IMR-90 (cell line): ENCODE measurements around the gene MRPL17.

Experiments
- BHLHE40 ChIP-seq: fragments of 150-350 bp; IDR thresholded peaks from 2 replicates; pipeline ENCODE4 v1.6.1; 2016; ENCODE audit warnings: mild to moderate bottlenecking, low read depth, low read length
- CEBPB ChIP-seq: IDR thresholded peaks from 2 replicates; pipeline ENCODE4 v1.6.1; 2012; ENCODE audit warnings: low read depth, low read length, improper control_type of control experiment
- CHD1 ChIP-seq: IDR thresholded peaks from 2 replicates; pipeline ENCODE4 v1.6.1; 2012; ENCODE audit warnings: low read depth, low read length, improper control_type of control experiment
- CTCF ChIP-seq: conservative IDR thresholded peaks from 2 replicates; pipeline ENCODE4 v1.5.1; 2012; ENCODE audit warnings: mild to moderate bottlenecking, low read depth, low read length, improper control_type of control experiment
- FOS ChIP-seq: fragments of 150-350 bp; IDR thresholded peaks from 2 replicates; pipeline ENCODE4 v1.6.1; 2016; ENCODE audit warnings: low read depth, low read length
- MXI1 ChIP-seq: IDR thresholded peaks from 2 replicates; pipeline ENCODE4 v1.6.1; 2012; ENCODE audit warnings: low read depth, mild to moderate bottlenecking, low read length, moderate library complexity, borderline replicate concordance
- POLR2A ChIP-seq: IDR thresholded peaks from 2 replicates; pipeline ENCODE4 v1.6.1; 2012; ENCODE audit warnings: mild to moderate bottlenecking, low read depth, low read length
- RAD21 ChIP-seq: IDR thresholded peaks from 2 replicates; pipeline ENCODE4 v1.6.1; 2012; ENCODE audit warnings: low read length, improper control_type of control experiment
- RCOR1 ChIP-seq: IDR thresholded peaks from 2 replicates; pipeline ENCODE4 v1.6.1; 2012; ENCODE audit warnings: mild to moderate bottlenecking, low read length, improper control_type of control experiment; ENCODE audit not compliant: insufficient replicate concordance
- RFX5 ChIP-seq: IDR thresholded peaks from 2 replicates; pipeline ENCODE4 v1.8.0; 2012; ENCODE audit warnings: low read depth, mild to moderate bottlenecking, low read length, moderate library complexity
- SMC3 ChIP-seq: fragments of 150-350 bp; IDR thresholded peaks from 2 replicates; pipeline ENCODE4 v1.6.1; 2016; ENCODE audit warnings: low read depth, mild to moderate bottlenecking, antibody characterized with exemption, low read length, moderate library complexity
- USF2 ChIP-seq: fragments of 150-350 bp; IDR thresholded peaks from 2 replicates; pipeline ENCODE4 v1.6.1; 2017; ENCODE audit warnings: mild to moderate bottlenecking, antibody characterized with exemption, low read length, low read depth

GRCh38 chr11:6633422-6634408, 49.4 kb downstream of the MRPL17 start:
- TF ChIP-seq CTCF: no peak
- no peak for TF ChIP-seq USF2
- TF ChIP-seq RAD21: no peak
- TF ChIP-seq RCOR1: no peak
- no peak for TF ChIP-seq POLR2A
- no peak for TF ChIP-seq RFX5
- TF ChIP-seq BHLHE40: no peak
- TF ChIP-seq MXI1: no peak
- TF ChIP-seq SMC3: no peak
- no peak for TF ChIP-seq CEBPB
- TF ChIP-seq FOS: no peak
- TF ChIP-seq CHD1: no peak
